ENCODE data around the gene DUSP2. TPM values are rescaled to one million over a fixed set of nuclear protein-coding genes. Genes with fewer than 3 reads are reported as not detected.

Gene DUSP2
- total and polyA plus RNA-seq, 9 of the 15 experiments (the other 6 are each of a cell fraction or from before 2014, with no cell fraction given): 0.04 to 0.18 TPM; not detected in 7

DNA sequence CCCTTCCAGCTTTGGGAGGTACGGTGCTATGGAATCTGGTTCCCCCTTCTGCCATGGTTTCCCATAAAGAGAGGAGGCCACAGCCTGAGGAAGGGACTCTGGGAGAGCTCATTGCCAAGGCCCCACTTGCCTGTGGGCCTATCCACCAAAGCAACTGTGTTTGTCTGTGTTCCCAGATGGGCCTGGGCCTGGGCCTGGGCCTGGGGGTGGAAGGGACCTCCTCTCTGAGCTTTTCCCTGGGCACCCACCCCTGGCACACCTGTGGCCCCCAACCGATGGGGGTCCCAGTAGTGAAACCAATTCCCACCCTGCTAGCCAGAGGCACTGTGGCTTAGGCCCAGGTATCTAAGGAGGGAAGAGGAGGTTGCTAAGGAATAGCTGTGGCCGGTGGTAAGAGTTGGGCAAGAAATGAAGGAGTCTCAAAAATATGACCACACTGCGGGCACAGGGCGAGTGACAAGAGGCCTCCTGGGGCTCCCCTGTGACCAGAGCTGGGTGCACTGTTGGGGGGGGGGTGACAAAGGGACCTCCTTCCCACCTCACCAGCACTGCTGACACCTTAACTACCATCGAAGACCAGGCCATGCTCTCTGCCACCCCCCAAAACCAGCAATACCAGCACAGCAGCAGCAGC lies 4.9 kb upstream of the DUSP2 start (continued):
- no peak for TF ChIP-seq FOXM1 (IDR thresholded peaks at IDR 0.05; ENCODE audit: low read depth)
- no peak for TF ChIP-seq FOXM1 (CRISPR knock-in tag; IDR thresholded peaks at IDR 0.05; ENCODE audit: low read depth)
- no peak for TF ChIP-seq ELF4 (CRISPR knock-in tag; IDR thresholded peaks at IDR 0.05)
- TF ChIP-seq MAFK (IDR thresholded peaks at IDR 0.05; ENCODE audit: low read length): no peak

- H3K4me2 ChIP-seq (ENCODE audit: insufficient read depth, low read length): no peak overlapping the region
- H3K27ac ChIP-seq (ENCODE audit: extremely low read depth, low read depth, low read length): no peak overlapping the region
- H3K79me2 ChIP-seq (ENCODE audit: control insufficient read depth, insufficient read depth, low read length): no peaks in the 10 kb centered on the region
- no peaks in the 10 kb centered on the region for H3K36me3 ChIP-seq (ENCODE audit: control insufficient read depth, insufficient read depth, low read length)
- H3K4me1 ChIP-seq (replicated peaks in 1 of 2; ENCODE audit: control insufficient read depth in 2 of 2, insufficient read depth in 2 of 2, low read length in 2 of 2): peaks cover 22 to 35% of the 10 kb centered on the region in 2 experiments
- no peak overlapping the region for H3K4me3 ChIP-seq
- no peak for FAIRE-seq
- no peaks in the 10 kb centered on the region for H3K9me3 ChIP-seq (replicated peaks; ENCODE audit: control insufficient read depth, insufficient read depth, low read depth, low read length)
- peak; percentile 51 for ATAC-seq
- 48% methylated on average over 28 of the region's 29 CpGs for WGBS (ENCODE audit: insufficient coverage, low coverage, missing lambda C conversion rate)
- POLR2A ChIA-PET: no interaction called here
- CTCF ChIA-PET (ENCODE audit: low intra/inter-chr PET ratio): no interaction called here
- H4K20me1 ChIP-seq (replicated peaks; ENCODE audit: control insufficient read depth, insufficient read depth, low read length): no peaks in the 10 kb centered on the region
- DNase-seq (ENCODE audit: extremely low read depth in 1 of 4, low spot score in 3 of 4): peak in 3 of 4 experiments; percentile 52 to 60 (median 54)
- BruUV-seq (replicated peaks): no TSS peak
- in situ Hi-C loops (cut with MboI): no loop called here
- intact Hi-C loops (cut with micrococcal nuclease): no loop called here
- no peaks in the 10 kb centered on the region for H3K27me3 ChIP-seq (ENCODE audit: control insufficient read depth in 2 of 2, insufficient read depth in 2 of 2, low read length in 2 of 2)
- peak overlapping the region; percentile 77; the same call in 1 of the 2 replicates for H2AFZ ChIP-seq (ENCODE audit: low read depth, low read length)
- no peaks in the 10 kb centered on the region for H3K9me1 ChIP-seq (ENCODE audit: control insufficient read depth, insufficient read depth, low read length)
- H3K9ac ChIP-seq (ENCODE audit: insufficient read depth in 1 of 2, low read depth in 2 of 2, low read length in 2 of 2): peak overlapping the region in 1 of 2 experiments; percentile 43; a peak in 1 of 4 replicates
- TF ChIP-seq EGR1 (conservative IDR thresholded peaks at IDR 0.05) (peak; percentile 43; the same call in 1 of the 2 replicates), POLR2AphosphoS2 (IDR thresholded peaks at IDR 0.05; ENCODE audit: low read length) (no peak), RBM15 (IDR thresholded peaks at IDR 0.05; ENCODE audit: insufficient read depth, low read length) (no peak), FOSL1 (tag; conservative IDR thresholded peaks at IDR 0.05) (peak; percentile 65), AFF4 (CRISPR knock-in tag; IDR thresholded peaks at IDR 0.05) (no peak), U2AF2 (optimal IDR thresholded peaks at IDR 0.05; ENCODE audit: low read depth, low read length) (no peak), ESRRA (IDR thresholded peaks at IDR 0.05; ENCODE audit: borderline replicate concordance, low read depth) (no peak), NR4A1 (CRISPR knock-in tag; IDR thresholded peaks at IDR 0.05) (no peak), NR4A1 (tag; IDR thresholded peaks at IDR 0.05) (no peak), CBFB (CRISPR knock-in tag; IDR thresholded peaks at IDR 0.05) (no peak), SRSF1 (IDR thresholded peaks at IDR 0.05; ENCODE audit: low read depth, low read length) (no peak), RBM22 (IDR thresholded peaks at IDR 0.05; ENCODE audit: low read depth, low read length, poor library complexity, severe bottlenecking) (no peak), ZNF57 (CRISPR knock-in tag; IDR thresholded peaks at IDR 0.05) (no peak), POLR3A (IDR thresholded peaks at IDR 0.05; ENCODE audit: borderline replicate concordance, extremely low read depth, insufficient read depth, insufficient read length) (no peak)
Observed at GRCh38 chr2:96148410-96149217, 3.4 kb upstream of the DUSP2 start.

Data from K562 (cell line).